GM19239 (cell line): ENCODE data around the gene HUNK.

Experiments
- DNase-seq: peaks from one replicate; pipeline ENCODE4 v3.0.0; 2011; ENCODE audit warnings: low spot score; ENCODE audit not compliant: insufficient read length
- FAIRE-seq: peaks from 2 replicates; lab custom pipeline; 2011; peaks lifted over from hg19 to GRCh38; lab: Jason Lieb, UNC

Gene HUNK

GRCh38 chr21:31915566-31915965 is 42.7 kb downstream of the HUNK start:
- FAIRE-seq = no peak

GRCh38 chr21:31917108-31917507 is 44.3 kb downstream of the HUNK start:
- DNase-seq = no peak

More at GRCh38 chr21:31915566-31915965, 42.7 kb downstream of the HUNK start:
- no peak for DNase-seq

GRCh38 chr21:31918250-31918775 is 45.5 kb downstream of the HUNK start:
- FAIRE-seq (no peak), DNase-seq (no peak)

More at GRCh38 chr21:31917108-31917507, 44.3 kb downstream of the HUNK start:
- FAIRE-seq = no peak

- FAIRE-seq (no peak), DNase-seq (no peak)
Observed at GRCh38 chr21:31920275-31920674, 47.5 kb downstream of the HUNK start.

- DNase-seq (no peak), FAIRE-seq (no peak)
Observed at GRCh38 chr21:31921079-31921478, 48.3 kb downstream of the HUNK start.

- DNase-seq (no peak), FAIRE-seq (no peak)
Observed at GRCh38 chr21:31922881-31923280, 50.1 kb downstream of the HUNK start.

- no peak for FAIRE-seq
- DNase-seq = no peak
Observed at GRCh38 chr21:31923756-31924155, 50.9 kb downstream of the HUNK start.

GRCh38 chr21:31924548-31924947 is 51.7 kb downstream of the HUNK start:
- no peak for DNase-seq
- no peak for FAIRE-seq

- DNase-seq (no peak), FAIRE-seq (no peak)
Observed at GRCh38 chr21:31926498-31926897, 53.7 kb downstream of the HUNK start.

- DNase-seq = no peak
- no peak for FAIRE-seq
Observed at GRCh38 chr21:31927689-31928353, 55.0 kb downstream of the HUNK start.

- FAIRE-seq (no peak), DNase-seq (no peak)
Observed at GRCh38 chr21:31928656-31929055, 55.8 kb downstream of the HUNK start.

- DNase-seq = no peak
- no peak for FAIRE-seq
Observed at GRCh38 chr21:31929548-31929947, 56.7 kb downstream of the HUNK start.

- DNase-seq (no peak), FAIRE-seq (no peak)
Observed at GRCh38 chr21:31930001-31930400, 57.2 kb downstream of the HUNK start.

- DNase-seq (no peak), FAIRE-seq (no peak)
Observed at GRCh38 chr21:31931644-31932469, 59.0 kb downstream of the HUNK start.

- DNase-seq (no peak), FAIRE-seq (no peak)
Observed at GRCh38 chr21:31932470-31932764, 59.6 kb downstream of the HUNK start.

GRCh38 chr21:31937303-31937702 is 64.5 kb downstream of the HUNK start:
- no peak for DNase-seq
- FAIRE-seq = no peak

GRCh38 chr21:31938330-31939301 is 65.8 kb downstream of the HUNK start:
- FAIRE-seq (no peak), DNase-seq (no peak)

GRCh38 chr21:31941694-31942093 is 68.9 kb downstream of the HUNK start:
- DNase-seq (no peak), FAIRE-seq (no peak)

- FAIRE-seq = no peak
Observed at GRCh38 chr21:31943561-31943960, 70.7 kb downstream of the HUNK start.

GRCh38 chr21:31945141-31945540 is 72.3 kb downstream of the HUNK start:
- FAIRE-seq = no peak

More at GRCh38 chr21:31943561-31943960, 70.7 kb downstream of the HUNK start:
- DNase-seq = no peak

More at GRCh38 chr21:31945141-31945540, 72.3 kb downstream of the HUNK start:
- DNase-seq = no peak
